ENCODE results near the gene CRABP2. TPM values are rescaled to one million over a fixed set of nuclear protein-coding genes. Genes with fewer than 3 reads are reported as not detected.
A peak's percentile ranks its signal among the peaks of the same experiment; 100 is the strongest.

CRABP2 gene
- total and polyA plus RNA-seq, 2 of the 13 experiments (the other 11 are each of a cell fraction or from before 2014, with no cell fraction given) = 0.40 to 0.60 TPM

GRCh38 chr1:156740741-156741480 lies 35.5 kb upstream of the CRABP2 start, which contains the start of gene MRPL24 (continued):
- TF ChIP-seq FLYWCH1 (CRISPR knock-in tag; IDR thresholded peaks at IDR 0.05) = no peak; the same call in 1 of the 2 replicates
- peak; percentile 45; the same call in 1 of the 2 replicates for TF ChIP-seq FOXC1 (CRISPR knock-in tag; IDR thresholded peaks at IDR 0.05; ENCODE audit: borderline replicate concordance)
- no peak for TF ChIP-seq ZMYM2 (CRISPR knock-in tag; IDR thresholded peaks at IDR 0.05)
- TF ChIP-seq HINFP (CRISPR knock-in tag; IDR thresholded peaks at IDR 0.05; ENCODE audit: low read depth) = peak; percentile 76
- TF ChIP-seq SMARCC2 (IDR thresholded peaks at IDR 0.05) = no peak
- peak; percentile 47; the same call in 1 of the 2 replicates for TF ChIP-seq FOSL2 (CRISPR knock-in tag; IDR thresholded peaks at IDR 0.05)
- TF ChIP-seq PAF1 (CRISPR knock-in tag; IDR thresholded peaks at IDR 0.05) = no peak
- peak; percentile 90 for TF ChIP-seq KDM2A (CRISPR knock-in tag; IDR thresholded peaks at IDR 0.05; ENCODE audit: borderline replicate concordance, low read depth)
- TF ChIP-seq ZNF841 (CRISPR knock-in tag; IDR thresholded peaks at IDR 0.05; ENCODE audit: borderline replicate concordance) = no peak
- TF ChIP-seq POLR2AphosphoS2 (IDR thresholded peaks at IDR 0.05; ENCODE audit: low read depth, low read length) = no peak
- no peak for TF ChIP-seq ZEB1 (IDR thresholded peaks at IDR 0.05; ENCODE audit: insufficient replicate concordance, low read depth)
- no peak for TF ChIP-seq CC2D1A (CRISPR knock-in tag; IDR thresholded peaks at IDR 0.05)
- TF ChIP-seq ZNF232 (CRISPR knock-in tag; IDR thresholded peaks at IDR 0.05; ENCODE audit: borderline replicate concordance) = 0 out of 2 replicates have a peak, but pooled peaks have one; percentile 33
- TF ChIP-seq ARHGAP35 (CRISPR knock-in tag; IDR thresholded peaks at IDR 0.05; ENCODE audit: borderline replicate concordance) = no peak; the same call in 1 of the 2 replicates
- peak; percentile 57; the same call in 1 of the 2 replicates for TF ChIP-seq PRDM15 (CRISPR knock-in tag; IDR thresholded peaks at IDR 0.05)
- no peak for TF ChIP-seq ZNF484 (CRISPR knock-in tag; IDR thresholded peaks at IDR 0.05; ENCODE audit: borderline replicate concordance, low read depth)
- peak; percentile 66; the same call in 1 of the 2 replicates for TF ChIP-seq SP2 (CRISPR knock-in tag; IDR thresholded peaks at IDR 0.05)
- no peak for TF ChIP-seq ZNF260 (CRISPR knock-in tag; IDR thresholded peaks at IDR 0.05; ENCODE audit: borderline replicate concordance, low read depth)
- TF ChIP-seq EEA1 (CRISPR knock-in tag; IDR thresholded peaks at IDR 0.05; ENCODE audit: borderline replicate concordance) = peak; percentile 91; the same call in 1 of the 2 replicates
- no peak for TF ChIP-seq EHMT2 (IDR thresholded peaks at IDR 0.05; ENCODE audit: borderline replicate concordance, low read depth, low read length)
